PFSK-1 (cell line): ENCODE data around the gene XCR1.

ENCODE experiments used
- FOXP2 ChIP-seq: optimal IDR thresholded peaks from 2 replicates; pipeline ENCODE3; 2011; ENCODE audit warnings: borderline replicate concordance, control low read depth, inconsistent platforms; ENCODE audit not compliant: insufficient read depth; ENCODE audit errors: extremely low read length, extremely low read depth
- POLR2AphosphoS5 ChIP-seq: IDR thresholded peaks from 2 replicates; pipeline ENCODE4 v1.6.1; 2012; ENCODE audit warnings: low read depth, mild to moderate bottlenecking, control low read depth, low read length, moderate library complexity
- SIN3A ChIP-seq: IDR thresholded peaks from 2 replicates; pipeline ENCODE4 v1.6.1; 2012; ENCODE audit warnings: mild to moderate bottlenecking, low read length, moderate library complexity, borderline replicate concordance; ENCODE audit not compliant: insufficient read depth
- TAF1 ChIP-seq: IDR thresholded peaks from 2 replicates; pipeline ENCODE4 v1.6.1; 2012; ENCODE audit warnings: low read length, control low read depth, borderline replicate concordance; ENCODE audit not compliant: insufficient read depth
- TF ChIP-seq, protein P1 (sequence below), 2 experiments: IDR thresholded peaks; 2 replicates each; pipeline versions ENCODE4 v1.6.1 to v1.8.0; 2011 to 2012; ENCODE audit warnings: low read depth in 2 of 2, low read length in 2 of 2, control low read depth in 1 of 2, inconsistent platforms in 1 of 2, mild to moderate bottlenecking in 1 of 2, moderate library complexity in 1 of 2; ENCODE audit not compliant: insufficient read depth in 1 of 2

Gene XCR1

GRCh38 chr3:46008058-46008457 lies 19.2 kb downstream of the XCR1 start:
- no peak for TF ChIP-seq POLR2AphosphoS5
- TF ChIP-seq SIN3A, result no peak
- no peak for TF ChIP-seq FOXP2
- TF ChIP-seq, protein P1, sequence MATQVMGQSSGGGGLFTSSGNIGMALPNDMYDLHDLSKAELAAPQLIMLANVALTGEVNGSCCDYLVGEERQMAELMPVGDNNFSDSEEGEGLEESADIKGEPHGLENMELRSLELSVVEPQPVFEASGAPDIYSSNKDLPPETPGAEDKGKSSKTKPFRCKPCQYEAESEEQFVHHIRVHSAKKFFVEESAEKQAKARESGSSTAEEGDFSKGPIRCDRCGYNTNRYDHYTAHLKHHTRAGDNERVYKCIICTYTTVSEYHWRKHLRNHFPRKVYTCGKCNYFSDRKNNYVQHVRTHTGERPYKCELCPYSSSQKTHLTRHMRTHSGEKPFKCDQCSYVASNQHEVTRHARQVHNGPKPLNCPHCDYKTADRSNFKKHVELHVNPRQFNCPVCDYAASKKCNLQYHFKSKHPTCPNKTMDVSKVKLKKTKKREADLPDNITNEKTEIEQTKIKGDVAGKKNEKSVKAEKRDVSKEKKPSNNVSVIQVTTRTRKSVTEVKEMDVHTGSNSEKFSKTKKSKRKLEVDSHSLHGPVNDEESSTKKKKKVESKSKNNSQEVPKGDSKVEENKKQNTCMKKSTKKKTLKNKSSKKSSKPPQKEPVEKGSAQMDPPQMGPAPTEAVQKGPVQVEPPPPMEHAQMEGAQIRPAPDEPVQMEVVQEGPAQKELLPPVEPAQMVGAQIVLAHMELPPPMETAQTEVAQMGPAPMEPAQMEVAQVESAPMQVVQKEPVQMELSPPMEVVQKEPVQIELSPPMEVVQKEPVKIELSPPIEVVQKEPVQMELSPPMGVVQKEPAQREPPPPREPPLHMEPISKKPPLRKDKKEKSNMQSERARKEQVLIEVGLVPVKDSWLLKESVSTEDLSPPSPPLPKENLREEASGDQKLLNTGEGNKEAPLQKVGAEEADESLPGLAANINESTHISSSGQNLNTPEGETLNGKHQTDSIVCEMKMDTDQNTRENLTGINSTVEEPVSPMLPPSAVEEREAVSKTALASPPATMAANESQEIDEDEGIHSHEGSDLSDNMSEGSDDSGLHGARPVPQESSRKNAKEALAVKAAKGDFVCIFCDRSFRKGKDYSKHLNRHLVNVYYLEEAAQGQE (IDR thresholded peaks at IDR 0.05; ENCODE audit: insufficient read depth in 1 of 2, low read depth in 2 of 2, low read length in 2 of 2), result no peak
- no peak for TF ChIP-seq TAF1

- TF ChIP-seq SIN3A (no peak), POLR2AphosphoS5 (no peak), TAF1 (no peak), FOXP2 (no peak)
- TF ChIP-seq, protein P1 (IDR thresholded peaks at IDR 0.05; ENCODE audit: insufficient read depth in 1 of 2, low read depth in 2 of 2, low read length in 2 of 2), result no peak
Measured at GRCh38 chr3:46007280-46007679, 20.0 kb downstream of the XCR1 start.

GRCh38 chr3:46006238-46007032 lies 20.8 kb downstream of the XCR1 start:
- no peak for TF ChIP-seq TAF1
- no peak for TF ChIP-seq POLR2AphosphoS5

DNA sequence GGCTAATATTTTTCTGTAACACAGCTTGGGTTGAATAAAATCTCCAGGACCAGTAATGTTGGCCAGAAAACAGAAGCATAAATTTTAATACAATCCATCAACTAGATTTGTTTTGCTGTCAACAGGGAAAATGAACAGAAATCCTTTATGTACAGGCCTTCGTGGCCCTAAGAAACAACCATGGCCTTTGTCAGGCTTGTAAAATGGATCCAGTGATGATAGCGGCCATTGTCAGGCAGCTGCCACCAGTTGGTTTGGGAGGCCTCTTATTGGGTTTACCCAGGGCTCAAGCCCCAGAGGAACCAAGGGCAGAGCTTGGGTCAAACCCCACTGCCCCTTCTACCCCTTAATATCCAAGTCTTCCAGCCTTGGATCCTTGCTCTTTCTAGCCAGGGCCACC lies 26.1 kb downstream of the XCR1 start:
- TF ChIP-seq POLR2AphosphoS5 (no peak), SIN3A (no peak), FOXP2 (no peak), TAF1 (no peak)
- TF ChIP-seq, protein P1 (IDR thresholded peaks at IDR 0.05; ENCODE audit: insufficient read depth in 1 of 2, low read depth in 2 of 2, low read length in 2 of 2), result no peak

GRCh38 chr3:45997942-45998341 lies 29.3 kb downstream of the XCR1 start:
- TF ChIP-seq POLR2AphosphoS5, result no peak
- no peak for TF ChIP-seq FOXP2
- TF ChIP-seq SIN3A, result no peak
- TF ChIP-seq, protein P1 (IDR thresholded peaks at IDR 0.05; ENCODE audit: insufficient read depth in 1 of 2, low read depth in 2 of 2, low read length in 2 of 2), result no peak
- no peak for TF ChIP-seq TAF1
